COR-L47 (cell line): ENCODE data around the gene UMAD1.
"Not testable (repeated sequence)": the region's sequence is repeated elsewhere in the genome, so short reads cannot be mapped to it uniquely, and the experiment has no call there.

Experiments
- DNase-seq: peaks from one replicate; lab custom pipeline; 2025; lab: John Stamatoyannopoulos, UW

The UMAD1 gene

DNA sequence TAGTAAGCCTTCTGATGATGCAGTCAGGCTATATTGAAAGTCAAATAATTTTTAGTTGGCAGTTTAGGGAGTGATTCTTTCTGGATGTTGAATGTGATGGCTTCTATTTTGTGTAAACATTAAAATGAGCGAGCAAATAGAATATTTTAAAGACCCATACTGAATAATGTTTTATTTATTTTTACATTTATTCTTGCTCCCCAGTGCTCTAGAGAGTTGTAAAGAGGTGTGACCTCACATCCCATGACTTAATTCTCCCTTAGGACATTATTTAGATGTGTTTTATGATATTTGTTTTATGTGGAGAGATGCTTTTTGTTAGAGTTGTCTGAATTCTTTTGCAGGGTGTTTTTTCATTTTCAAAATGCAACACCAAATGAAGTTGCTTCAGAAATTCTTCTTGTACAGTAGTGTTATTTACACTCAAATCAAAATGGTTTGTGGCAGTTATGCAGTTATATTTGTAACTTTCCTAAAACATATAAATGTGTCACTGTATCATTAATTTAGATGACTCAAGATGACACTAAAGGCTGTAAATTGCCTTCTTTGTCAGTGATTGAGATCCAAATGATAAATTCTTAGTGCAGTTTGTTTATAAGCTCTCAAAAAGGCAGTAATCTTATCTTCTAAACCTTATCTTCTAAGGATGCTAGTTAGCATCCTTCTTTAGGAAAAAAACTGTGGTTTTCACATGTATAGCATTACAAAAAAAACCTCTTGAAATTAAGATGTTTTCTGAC is 12.4 kb downstream of the UMAD1 start:
- DNase-seq, result no peak

DNA sequence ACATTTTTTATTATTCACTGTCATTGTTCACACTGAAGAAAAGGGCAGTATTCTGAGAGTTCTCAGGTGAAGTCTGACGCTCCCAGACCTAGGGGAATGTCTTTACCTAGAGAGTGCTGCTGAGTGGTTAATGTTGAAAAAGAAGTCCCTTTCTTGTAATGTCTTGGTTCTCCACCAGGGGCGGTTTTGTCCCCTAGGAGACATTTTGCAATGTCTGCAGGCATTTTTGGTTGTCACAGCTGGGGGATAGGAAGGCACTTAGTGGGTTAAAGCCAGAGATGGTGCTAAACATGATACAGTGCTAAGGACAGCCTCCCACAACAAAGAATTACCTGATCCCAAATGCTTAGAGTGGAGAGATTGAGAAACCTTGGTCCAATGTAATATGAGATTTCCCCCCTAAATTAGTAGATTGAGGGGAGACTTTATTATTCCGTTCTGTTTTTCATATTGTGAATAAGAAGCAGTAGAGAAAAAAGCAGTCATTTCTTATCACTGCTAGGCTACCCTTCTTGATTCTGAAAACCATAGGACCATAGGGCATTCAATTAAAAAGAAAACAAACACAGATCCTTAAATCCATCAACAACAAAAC is 13.1 kb downstream of the UMAD1 start:
- no peak for DNase-seq

DNA sequence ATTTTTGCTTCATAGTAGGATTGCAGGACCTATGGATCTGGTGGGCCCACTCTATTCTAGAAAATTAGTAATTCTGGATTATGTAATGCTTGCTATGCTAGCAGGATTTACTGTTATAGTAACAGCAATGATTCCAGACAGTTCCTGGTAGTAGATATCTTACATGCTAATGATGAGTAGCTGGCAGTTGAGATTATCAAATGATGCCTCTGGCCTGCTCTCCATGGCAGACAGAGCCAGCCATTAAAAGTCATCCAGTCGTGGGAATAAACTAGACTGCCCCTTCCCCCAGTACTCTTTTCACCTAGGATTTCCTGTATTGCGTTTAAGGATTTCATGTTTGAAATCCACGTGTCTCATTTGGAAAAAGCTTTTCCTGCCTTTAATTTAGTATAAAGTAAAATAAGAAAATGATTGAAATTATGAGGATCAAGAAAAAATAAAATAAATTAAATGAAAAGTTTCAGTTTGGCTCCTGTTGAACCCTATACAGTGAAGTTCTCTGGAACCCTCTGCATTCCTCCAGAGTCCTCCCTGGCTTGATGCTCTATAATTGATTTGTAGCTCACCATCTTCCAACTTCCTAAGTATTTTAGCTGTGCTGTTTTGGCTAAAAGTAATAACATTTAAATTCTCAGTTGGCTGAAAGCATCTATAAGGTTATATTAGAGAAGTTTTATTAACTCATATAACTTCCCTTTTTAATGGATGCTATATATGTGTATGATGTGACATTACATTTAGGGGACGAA is 14.6 kb downstream of the UMAD1 start:
- no peak for DNase-seq

DNA sequence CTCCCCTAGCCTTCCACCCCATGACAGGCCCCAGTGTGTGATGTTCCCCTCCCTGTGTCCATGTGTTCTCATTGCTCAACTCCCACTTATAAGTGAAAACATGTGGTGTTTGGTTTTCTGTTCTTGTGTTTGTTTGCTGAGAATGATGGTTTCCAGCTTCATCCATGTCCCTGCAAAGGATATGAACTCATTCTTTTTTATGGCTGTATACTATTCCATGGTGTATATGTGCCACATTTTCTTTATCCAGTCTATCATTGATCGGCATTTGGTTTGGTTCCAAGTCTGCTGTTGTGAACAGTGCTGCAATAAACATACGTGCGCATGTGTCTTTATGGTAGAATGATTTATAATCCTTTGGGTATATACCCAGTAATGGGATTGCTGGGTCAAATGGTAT is 15.9 kb downstream of the UMAD1 start:
- not testable (repeated sequence) for DNase-seq

DNA sequence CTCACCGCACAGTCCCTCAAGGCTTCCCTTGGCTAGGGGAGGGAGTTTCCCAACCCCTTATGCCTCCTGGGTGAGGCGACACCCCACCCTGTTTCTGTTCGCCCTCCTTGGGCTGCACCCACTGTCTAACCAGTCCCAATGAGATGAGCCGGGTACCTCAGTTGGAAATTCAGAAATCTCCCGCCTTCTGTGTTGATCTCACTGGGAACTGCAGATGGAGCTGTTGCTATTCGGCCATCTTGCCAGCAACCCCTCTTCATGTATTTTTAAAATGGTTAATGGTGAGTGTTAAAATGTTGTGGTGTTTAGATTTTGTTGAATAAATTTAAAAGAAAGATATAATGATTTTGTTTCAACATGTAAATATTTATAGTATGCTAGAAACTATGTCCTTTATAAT is 22.0 kb downstream of the UMAD1 start:
- peak; percentile 9 for DNase-seq

DNA sequence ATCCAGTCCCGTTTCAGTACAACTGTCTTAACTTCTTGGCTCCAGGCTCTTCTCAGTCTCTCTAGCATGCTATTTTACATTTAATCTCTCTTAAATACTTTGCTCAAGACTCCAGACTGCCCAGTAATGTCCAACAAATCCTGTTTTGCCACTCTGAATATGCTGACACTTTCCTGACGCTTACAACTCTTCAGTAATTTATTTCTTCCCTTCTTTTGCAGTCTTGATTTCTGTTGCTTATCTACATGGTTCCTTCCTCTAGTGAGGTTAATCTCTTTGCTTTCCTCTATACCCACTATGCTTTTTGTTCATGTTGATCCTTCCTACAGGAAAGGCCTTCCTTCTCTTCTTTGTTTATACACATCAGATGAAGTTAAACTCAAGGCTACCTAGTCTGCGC is 23.7 kb downstream of the UMAD1 start:
- DNase-seq, result no peak

DNA sequence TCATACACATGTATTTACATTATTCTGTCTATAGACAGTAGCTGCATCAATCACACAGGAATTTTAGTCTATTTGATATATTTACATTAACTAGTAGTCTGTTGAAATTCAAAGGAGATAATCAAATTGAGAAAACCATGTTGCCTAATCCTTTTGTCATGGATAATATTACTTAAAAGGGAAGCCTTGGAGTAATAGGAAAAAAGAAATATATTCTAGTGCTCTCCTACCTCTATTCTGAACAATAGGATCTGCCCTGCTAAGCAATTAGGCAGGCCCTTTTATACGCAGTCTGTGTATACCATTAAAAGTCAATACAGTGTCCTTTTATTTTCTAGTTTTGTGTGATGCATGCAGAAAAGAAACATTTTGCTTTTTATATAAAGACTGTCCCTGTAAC is 24.5 kb downstream of the UMAD1 start:
- no peak for DNase-seq

DNA sequence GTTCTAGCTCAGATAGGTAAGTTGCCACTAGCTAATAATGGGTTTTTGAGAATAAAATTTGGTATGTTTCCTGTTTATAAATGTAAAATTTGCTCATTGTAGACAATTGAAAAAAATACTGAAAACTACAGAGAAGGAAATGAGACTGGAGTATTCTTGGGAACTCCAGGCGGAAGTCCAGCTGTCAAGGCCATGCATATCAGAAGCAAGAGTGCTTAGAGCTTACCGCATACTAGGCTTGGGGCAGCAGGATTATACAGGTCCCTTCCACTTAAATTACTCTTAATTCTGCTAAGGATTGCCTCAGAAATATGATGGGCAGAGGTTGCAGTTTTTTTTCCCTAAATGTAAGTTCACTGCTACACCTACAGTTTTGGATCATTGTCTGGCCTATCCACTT is 26.6 kb downstream of the UMAD1 start:
- no peak for DNase-seq

DNA sequence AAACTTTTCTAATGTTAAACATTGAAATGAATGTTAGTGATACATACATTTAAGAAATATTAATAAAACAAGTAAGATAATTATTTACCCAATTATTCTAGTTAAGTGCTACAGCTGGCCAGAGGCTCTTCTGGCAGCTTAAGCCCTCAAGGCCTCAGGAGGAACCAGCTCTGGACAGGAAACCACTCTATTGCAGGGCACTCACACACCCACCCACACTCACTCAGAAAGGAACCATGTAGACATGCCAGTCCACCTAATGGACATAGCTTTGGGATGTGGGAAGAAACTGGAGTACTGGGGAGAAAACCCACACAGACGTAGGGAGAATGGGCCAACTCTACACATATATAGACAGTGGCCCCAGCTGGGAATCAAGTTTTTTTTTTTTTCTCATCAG is 28.2 kb downstream of the UMAD1 start:
- DNase-seq, result no peak

DNA sequence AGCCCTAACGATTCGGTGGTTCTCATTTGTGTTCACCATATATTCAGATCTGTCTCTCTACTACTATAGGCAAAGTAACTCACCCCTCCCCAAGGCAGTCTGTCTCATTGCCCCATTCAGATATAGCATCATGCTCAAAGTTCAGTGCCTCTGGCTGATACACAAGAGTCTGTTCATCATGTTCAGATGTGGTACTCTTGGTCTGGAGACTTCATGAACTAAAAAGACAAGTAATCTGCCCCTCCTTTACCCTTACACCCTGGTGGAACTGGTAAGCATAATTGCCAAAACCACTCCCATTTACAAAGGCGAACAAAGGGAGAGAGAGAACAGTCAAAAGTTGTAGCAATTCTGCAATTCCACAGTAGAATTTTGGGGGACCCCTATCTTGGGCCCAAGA is 29.9 kb downstream of the UMAD1 start:
- DNase-seq, result no peak

DNA sequence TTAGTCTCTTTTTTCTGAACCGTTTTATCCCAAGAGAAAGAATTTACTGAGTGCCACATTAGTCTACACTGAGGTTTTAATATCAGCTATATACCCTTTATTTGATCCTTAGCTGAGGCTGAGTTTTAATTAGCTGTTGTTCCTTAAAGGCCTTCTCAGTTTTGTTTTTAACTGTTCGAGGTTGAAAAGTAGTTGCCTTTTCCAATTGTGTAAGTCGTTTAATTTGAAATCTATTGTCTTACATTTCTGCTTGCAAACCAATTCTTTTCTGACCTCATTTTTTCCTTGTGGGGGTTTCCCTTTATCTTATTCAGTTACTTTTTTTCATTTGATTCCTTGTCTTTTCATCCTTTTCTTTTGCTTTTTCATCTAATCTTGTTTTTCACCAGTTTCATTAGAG is 30.8 kb downstream of the UMAD1 start:
- no peak for DNase-seq

DNA sequence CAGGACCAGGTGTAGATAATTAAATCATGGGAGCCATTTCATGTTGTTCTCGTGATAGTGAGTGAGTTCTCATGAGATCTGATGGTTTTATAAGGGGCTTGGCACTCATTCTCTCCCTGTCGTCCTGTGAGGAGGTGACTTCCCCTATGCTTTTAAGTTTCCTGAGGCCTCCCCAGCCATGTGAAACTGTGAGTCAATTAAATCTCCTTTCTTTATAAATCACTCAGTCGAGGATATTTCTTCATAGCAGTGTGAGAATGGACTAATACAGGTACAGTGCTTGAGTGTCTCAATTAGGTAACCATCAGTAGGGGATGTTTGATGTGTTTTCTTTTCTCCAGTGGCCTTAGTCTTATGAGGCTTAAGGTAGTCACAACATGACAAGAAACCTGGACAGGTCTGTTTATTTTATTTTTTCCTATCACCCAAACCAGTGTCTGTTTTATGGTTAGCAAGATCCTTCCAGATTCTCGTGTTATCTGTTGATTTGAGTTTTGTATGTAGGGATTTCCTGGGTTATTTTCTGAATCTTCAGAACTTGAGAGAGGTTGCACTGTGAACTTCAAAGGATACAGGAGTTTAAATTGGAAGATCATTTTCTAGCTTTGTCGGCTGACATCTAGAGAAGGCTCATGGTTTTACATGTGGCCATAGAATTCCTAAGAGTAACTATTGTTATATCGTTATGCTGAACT is 32.1 kb downstream of the UMAD1 start:
- DNase-seq, result no peak

DNA sequence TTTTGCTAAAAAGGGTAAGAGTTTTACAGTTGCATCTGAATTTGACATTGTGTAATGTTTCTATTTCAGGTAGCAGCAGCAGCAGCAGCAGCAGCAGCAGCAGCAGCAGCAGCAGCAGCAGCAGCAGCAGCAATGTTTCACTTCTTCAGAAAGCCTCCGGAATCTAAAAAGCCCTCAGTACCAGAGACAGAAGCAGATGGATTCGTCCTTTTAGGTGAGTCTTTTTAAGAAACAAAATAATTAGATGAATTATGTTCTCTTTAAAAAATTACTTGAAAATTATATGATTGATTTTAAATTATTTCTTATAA is 32.6 kb downstream of the UMAD1 start:
- no peak for DNase-seq

DNA sequence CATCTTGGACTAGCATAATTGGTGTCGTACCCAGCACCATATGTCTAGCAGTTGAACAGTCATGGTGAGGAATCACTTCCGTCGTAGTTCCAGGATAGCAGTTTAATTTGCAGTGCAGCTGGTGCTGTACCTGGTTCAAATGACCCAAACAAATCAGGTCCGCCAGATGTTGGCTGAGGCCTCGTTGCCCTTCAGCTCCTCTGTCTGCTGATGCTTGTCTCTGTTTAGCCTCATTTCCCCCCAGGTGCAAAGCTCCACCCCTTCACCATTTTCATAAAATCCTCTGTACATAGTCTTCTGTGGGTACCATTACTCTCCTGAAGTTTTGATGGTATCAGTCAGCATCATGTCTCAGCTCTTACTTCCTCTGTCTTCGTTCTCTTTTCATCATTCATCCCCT is 35.1 kb downstream of the UMAD1 start:
- no peak for DNase-seq

DNA sequence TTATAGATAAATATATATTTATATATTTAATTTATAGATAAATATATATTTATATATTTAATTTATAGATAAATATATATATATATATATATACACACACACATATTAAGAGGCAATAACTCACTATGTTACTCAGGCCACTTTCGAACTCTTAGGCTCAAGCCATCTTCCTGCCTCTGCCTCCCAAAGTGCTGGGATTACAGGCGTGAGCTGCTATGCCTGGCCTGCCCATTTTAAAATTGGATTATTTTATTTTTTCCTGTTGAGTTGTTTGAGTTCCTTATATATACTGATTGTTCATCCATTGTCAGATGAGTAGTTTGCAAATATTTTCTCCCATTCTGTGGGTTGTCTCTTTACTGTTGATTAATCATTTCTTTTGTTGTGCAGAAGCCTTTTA is 39.1 kb downstream of the UMAD1 start:
- not testable (repeated sequence) for DNase-seq

DNA sequence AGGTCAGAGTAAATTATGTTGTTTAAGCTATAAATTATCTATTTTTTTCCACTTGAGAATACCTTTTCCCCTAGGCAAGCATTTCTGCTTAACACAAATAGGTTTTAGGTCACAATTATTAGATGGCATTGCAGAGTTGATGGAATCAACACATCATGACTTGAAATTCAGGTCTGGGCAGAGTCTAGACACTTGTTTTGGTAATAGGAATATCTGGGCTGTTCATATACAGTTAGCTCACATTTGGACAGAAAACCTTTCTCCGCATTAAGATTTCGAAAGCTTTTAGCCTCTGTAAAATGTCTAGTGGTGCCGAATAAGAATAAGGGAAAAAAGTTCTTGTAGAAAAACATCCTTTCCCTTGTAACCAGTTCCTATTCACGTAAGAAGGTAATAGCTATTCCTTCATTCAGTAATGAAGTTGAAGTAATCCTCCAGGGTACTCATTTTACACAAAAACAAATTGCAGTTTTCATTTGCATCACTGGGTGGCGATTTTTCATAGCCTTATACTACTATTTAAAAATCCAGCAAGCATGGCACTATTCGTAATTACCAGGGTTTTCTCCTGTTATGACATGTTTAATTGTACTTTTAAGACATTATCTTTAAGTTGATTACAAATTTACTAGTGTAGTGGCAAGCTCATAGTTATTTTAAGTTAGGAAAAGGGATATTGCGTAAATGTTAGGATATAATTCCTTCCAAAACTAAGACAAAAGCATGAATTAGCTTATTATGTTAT is 40.8 kb downstream of the UMAD1 start:
- DNase-seq, result peak; percentile 73

DNA sequence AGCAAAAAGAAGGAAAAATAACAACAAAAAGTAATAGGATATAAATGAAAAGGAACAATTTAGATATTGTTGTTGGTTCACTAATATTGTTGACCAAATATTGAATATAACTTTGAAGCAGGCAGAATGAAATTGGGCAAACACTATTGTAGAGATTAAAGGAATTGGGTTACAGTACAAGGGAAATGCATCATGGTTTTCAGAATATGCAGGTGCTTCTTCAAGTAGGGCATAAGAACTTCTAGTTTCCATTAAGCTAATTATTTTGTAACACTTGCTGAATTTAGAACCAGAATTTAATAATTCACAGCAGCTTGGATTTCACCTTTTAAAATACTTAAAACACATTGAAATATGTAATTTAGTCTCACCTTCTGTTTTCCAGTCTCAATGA is 41.4 kb downstream of the UMAD1 start:
- no peak for DNase-seq

DNA sequence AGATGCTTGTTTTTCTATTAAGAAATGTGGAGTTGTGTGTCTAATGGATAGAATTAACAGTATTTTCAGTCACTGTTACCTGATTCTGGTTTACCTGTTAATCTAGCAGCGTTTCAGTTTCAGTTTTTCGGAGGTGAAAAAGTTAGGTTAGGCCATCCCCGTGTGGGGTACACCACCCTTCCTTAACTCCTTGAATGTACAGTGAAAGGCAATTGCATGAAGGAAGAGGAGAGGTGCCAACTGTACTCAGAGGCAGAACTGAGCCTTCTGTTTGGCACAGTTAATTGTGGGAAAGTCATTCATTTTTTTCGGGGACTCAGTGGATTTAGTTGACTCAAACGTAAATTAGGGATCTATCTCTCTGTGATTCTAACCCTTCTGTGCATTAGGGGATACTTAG is 42.3 kb downstream of the UMAD1 start:
- DNase-seq, result no peak

DNA sequence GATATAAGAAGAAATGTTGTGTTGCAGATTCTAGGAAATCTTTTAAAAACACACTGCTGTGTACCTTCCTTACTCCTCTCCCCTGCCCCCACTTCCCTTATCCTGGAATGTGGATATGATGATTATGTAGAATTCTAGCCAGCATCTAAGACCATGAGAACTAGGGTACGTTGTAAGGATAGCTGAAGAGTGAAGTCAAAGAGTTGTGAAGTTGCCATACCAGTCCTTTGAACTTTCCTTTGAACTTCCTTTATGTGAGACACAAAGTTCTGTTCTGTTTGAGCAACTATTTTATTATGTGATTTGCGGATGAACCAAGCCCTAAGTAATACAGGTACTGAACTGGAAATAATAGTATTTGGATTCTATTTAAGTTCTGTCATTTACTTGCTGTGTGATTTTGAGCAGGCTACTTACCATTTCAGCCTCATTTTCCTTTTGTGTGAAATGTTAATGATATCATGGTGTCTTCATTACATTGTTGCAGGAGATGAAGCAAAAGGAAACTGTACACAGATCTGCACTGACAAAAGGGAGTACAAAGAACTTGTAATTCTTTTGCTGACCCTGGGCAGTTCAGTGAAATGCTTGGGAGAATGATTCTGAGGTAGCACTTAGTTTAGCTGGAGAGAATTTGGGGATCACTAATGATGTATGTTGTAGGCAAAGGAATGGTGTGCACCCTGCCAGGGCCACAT is 46.4 kb downstream of the UMAD1 start:
- DNase-seq, result no peak

DNA sequence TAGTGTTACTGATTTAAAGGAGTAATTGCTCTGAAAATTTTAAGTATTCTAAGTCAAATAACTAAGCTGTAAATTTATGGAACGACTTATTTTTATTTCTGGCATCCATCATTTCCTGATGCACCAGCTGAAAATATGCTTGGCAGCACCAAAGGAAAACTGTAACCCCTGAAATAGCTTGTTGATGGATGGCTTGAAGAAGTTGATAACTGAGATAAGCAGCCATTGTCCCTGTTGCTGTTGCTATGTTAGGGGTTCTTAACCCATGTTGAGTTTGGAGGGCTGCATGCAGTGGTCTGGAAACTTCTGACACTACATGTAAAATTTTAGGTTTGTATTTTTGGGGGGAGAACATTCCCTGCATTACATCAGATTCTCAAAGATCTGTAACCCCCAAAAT is 47.2 kb downstream of the UMAD1 start:
- no peak for DNase-seq

DNA sequence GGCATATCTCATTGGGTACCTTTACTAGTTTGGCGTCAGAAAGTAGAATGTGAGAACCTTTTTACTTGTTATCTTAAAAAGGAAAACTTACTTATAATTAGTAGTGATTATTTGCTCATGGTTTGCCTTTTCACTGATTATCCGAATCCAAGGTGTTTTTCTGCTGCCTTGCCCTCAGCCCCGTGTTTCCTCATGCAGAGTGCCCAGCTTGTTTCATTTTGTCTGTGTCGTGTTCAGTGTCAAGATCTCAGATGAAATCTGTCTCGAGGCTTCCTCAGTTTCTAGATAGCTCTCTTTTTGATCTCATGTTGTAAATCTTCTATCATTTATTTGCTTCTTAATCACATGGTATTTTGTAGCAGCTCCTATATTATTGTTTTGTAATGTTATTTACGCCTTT is 47.8 kb downstream of the UMAD1 start:
- DNase-seq, result no peak

DNA sequence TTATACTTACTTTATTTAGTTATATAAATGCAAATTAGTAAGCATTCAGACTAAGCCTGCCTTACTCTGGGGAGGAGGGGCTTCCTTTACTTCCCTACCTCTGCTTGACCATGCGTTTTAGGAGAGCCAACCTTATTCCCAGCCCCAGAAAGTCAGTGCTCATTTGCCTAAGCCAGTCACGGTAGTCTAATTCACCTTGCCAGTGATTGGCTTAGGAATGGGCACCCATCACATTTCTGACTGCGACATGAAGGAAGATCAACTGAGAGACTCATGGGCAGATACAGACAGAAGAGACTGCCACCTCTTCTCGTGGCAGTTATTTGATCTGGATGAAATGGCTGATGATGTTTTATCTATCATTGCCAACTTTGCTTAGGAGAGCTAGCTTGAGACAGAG is 48.4 kb downstream of the UMAD1 start:
- no peak for DNase-seq
